GM18499 (cell line): ENCODE data around the gene CACFD1.
"Not testable (repeated sequence)": the region's sequence is repeated elsewhere in the genome, so short reads cannot be mapped to it uniquely, and the experiment has no call there.

ENCODE experiments used
- ATAC-seq: cut with Tn5 transposase; IDR thresholded peaks from one replicate; pipeline ENCODE4 v1.9.1; 2021; ENCODE audit warnings: moderate number of reproducible peaks; ENCODE audit not compliant: insufficient read depth, unreplicated experiment

CACFD1 gene

DNA sequence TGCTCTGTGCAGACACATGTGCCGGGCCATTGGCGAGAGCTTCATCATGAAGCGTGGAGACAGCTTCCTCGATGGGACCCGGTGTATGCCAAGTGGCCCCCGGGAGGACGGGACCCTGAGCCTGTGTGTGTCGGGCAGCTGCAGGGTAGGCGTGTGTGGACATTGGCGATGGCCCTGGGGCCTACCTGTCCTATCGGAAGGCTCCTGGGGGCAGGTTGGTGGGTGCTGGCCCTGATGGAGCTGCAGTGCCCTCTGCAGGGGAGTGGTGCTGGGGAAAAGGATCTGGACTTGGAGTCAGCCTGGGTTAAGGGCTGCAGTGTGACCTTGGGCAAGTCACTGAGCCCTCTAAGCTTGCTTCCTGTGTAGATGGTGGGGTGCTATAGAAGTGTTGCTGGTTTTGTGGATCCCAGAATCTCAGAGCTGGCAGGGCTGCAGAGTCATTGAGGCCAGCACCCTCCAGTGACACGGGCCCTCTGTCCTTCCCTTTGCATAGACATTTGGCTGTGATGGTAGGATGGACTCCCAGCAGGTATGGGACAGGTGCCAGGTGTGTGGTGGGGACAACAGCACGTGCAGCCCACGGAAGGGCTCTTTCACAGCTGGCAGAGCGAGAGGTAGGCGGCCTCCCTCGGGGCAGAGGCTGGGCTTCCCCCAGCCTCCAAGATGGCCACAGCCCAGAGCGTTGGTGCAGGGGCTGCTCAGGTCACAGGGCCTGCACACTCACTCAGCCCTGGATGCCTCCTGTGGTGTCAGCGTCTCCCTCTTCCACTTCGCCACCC is 21.8 kb upstream of the CACFD1 start:
- ATAC-seq = no peak

GRCh38 chr9:133439337-133439736 is 20.4 kb upstream of the CACFD1 start:
- no peak for ATAC-seq

- ATAC-seq = no peak
These were observed 18.9 kb upstream of the CACFD1 start for GRCh38 chr9:133440874-133441273.

GRCh38 chr9:133441571-133441970 is 18.2 kb upstream of the CACFD1 start:
- ATAC-seq = no peak

- no peak for ATAC-seq
These were observed 16.5 kb upstream of the CACFD1 start for GRCh38 chr9:133443248-133443647.

DNA sequence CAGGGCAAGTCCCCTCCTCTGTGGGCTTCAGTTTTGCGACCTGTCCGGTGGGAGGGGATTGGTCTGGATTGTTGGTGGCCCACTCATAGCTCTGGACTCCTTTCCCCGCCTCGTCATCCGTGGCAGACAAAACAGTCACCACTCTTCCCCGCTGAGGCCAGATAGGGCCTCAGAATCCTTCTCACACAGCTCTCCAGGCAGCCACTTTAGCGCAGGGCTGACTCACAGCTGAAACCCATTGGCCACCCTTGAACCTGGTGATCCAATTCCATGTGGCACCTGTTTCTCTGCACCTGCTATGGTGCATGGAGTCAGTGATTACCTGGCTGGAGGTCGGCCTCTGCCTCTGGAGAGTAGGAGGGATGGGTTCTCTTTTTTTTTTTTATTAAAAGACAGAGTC is 15.8 kb upstream of the CACFD1 start:
- ATAC-seq = no peak

GRCh38 chr9:133445293-133445969 is 14.3 kb upstream of the CACFD1 start:
- no peak for ATAC-seq

DNA sequence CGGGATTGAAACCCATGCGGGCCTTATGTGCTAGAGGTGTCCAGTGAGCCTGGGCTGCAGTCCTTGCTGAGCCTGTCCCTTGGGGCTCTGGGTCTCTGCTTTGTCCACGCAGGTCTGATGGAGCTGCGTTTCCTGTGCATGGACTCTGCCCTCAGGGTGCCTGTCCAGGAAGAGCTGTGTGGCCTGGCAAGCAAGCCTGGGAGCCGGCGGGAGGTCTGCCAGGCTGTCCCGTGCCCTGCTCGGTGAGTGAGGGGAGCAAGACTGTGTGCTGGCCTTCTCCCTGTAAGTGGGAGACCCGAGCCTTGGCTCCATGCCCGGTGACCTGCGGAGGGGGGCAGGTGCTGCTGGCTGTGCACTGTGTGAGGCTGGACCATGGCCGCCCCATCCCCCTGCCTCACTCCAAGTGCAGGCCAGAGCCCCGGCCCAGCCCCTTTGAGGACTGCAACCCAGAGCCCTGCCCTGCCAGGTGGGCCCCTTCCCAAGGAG is 11.2 kb upstream of the CACFD1 start:
- ATAC-seq = no peak

GRCh38 chr9:133449760-133450159 is 10.0 kb upstream of the CACFD1 start:
- no peak for ATAC-seq

DNA sequence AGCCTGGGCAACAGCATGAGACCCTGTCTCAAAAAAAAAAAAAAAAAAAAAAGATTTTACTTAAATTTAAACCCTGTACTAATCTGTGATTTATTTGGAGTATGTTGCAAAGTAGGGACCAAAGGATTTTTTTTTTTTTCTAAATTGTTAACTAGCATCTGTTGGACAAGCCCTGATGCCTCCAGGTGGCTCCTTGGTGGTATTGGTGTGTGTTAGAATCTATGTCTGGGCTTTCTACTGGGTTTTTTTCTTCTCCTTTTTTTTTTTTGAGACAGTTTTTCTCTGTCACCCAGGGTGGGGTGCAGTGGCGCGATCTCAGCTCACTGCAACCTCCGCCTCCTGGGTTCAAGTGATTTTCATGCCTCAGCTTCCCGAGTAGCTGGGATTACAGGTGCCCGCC is 7.9 kb upstream of the CACFD1 start:
- ATAC-seq = not testable (repeated sequence)

GRCh38 chr9:133452562-133452961 is 7.2 kb upstream of the CACFD1 start:
- no peak for ATAC-seq

GRCh38 chr9:133453651-133454050 is 6.1 kb upstream of the CACFD1 start:
- ATAC-seq = no peak

DNA sequence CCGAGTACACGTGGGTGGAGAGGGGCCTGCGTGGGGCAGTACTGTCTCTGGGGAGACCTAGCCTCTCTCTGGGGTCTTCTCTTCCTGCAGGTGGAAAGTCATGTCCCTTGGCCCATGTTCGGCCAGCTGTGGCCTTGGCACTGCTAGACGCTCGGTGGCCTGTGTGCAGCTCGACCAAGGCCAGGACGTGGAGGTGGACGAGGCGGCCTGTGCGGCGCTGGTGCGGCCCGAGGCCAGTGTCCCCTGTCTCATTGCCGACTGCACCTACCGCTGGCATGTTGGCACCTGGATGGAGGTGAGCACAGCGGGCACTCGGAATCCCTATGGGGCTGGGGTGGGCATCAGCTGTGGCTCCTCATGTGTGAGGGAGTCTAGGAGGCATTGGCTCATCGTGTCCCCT is 5.5 kb upstream of the CACFD1 start:
- no peak for ATAC-seq

DNA sequence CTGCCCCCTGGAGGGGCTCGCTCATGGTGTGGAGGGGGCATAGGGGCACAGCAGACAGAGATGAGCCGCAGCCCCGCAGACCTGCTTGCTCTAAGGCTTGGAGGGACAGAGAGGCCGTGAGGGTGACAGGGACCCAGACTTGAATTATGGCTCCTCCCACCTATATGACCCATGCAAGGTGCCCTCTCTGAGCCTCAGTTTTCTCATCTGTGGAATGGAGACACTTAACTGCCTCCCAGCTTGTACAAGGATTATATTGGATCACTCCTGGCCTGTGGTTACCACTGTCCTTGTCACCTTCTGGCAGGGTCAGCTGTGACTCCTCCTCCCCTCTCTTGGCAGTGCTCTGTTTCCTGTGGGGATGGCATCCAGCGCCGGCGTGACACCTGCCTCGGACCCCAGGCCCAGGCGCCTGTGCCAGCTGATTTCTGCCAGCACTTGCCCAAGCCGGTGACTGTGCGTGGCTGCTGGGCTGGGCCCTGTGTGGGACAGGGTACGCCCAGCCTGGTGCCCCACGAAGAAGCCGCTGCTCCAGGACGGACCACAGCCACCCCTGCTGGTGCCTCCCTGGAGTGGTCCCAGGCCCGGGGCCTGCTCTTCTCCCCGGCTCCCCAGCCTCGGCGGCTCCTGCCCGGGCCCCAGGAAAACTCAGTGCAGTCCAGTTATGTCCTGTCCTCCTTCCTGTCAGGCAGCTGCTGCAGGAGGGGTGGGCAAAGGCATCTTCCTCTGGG is 4.7 kb upstream of the CACFD1 start:
- no peak for ATAC-seq

DNA sequence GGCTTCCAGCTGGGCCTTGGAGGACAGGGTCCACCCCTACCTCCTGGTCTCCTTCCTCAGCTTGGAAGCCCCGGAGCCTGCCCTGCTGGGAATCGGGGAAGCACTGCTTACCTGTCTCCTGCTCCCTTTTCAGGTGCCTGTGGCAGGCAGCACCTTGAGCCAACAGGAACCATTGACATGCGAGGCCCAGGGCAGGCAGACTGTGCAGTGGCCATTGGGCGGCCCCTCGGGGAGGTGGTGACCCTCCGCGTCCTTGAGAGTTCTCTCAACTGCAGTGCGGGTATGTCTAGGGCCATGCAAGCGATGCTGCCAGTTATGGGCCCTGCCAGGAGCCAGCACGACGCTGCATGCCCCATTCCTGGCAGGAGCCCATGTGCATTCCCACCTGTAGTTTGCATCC is 3.8 kb upstream of the CACFD1 start:
- no peak for ATAC-seq

GRCh38 chr9:133456409-133456808 is 3.4 kb upstream of the CACFD1 start:
- no peak for ATAC-seq

DNA sequence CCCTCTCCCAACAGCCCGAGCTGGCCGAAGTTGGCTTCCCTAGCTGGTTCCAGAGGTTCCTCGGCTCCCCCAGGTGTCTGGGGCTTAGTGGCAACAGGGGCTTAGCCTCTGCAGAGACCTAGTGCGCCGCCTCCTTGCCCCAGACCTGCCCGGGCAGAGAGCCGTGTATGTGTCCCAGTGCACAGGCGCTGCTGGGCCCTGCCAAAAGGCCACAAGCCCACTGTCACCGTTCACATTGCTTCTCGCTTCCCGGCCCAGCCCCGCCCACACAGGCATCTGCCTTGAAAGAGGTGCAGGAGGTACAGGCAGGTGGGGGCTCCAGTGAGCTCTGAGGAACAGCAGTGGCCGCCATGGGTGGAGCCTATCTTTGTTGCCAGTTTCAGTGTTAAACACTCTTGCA is 2.5 kb upstream of the CACFD1 start:
- ATAC-seq = no peak

GRCh38 chr9:133457748-133458147 is 2.0 kb upstream of the CACFD1 start:
- no peak for ATAC-seq

DNA sequence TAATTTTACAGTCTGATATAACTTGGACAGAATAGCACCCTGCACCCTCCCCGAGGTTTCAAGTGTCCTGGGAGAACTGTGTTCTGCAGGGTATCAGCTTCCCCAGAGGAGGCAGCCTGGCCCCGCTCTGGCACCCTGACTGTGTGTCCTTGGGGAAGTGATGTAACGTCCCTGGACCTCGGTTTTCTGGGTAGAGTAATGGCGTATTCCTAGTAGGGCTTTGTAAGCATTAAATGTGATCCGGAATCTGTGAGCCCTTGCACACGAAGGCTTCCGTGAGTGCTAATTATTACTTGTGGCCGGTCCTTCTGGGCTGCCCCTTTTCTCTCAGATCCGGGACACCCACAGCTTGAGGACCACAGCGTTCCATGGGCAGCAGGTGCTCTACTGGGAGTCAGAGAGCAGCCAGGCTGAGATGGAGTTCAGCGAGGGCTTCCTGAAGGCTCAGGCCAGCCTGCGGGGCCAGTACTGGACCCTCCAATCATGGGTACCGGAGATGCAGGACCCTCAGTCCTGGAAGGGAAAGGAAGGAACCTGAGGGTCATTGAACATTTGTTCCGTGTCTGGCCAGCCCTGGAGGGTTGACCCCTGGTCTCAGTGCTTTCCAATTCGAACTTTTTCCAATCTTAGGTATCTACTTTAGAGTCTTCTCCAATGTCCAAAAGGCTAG is 1.0 kb upstream of the CACFD1 start:
- ATAC-seq = no peak

GRCh38 chr9:133460405-133461175 is 812 bp downstream of the CACFD1 start:
- no peak for ATAC-seq
